ENCODE results near the gene ATF2. TPM values are rescaled to one million over a fixed set of nuclear protein-coding genes. Genes with fewer than 3 reads are reported as not detected.

ATF2 gene
- total and polyA plus RNA-seq, 11 donors = 11.2 to 41.5 (median 24.8) TPM

DNA sequence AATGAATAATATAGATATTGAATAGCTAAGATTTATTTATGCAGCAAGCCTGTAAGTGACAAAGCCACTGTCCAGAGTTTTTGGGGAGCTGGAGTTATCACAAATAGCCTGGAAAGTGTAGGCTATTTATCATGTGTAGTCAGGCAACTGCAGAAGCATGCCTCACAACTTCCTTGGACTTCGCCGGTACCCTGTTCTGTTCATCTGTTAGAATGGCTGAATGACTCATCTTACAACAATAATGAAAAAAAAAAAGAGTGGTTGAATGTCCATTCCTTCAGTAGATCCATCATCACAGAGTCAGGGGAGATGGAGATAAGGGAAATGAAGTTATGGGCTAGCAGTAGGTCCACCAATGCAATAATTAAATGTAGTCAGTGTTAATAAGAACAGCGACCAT, 37.5 kb upstream of the ATF2 start:
- intact Hi-C loops (cut with DNase I) = loop anchor here in 2 of 10 donors (5.0 to 10.0 kb wide), 2 partner anchors 77 to 79 kb away; no protein-coding TSS in a partner anchor

GRCh38 chr2:175203621-175204496, 35.9 kb upstream of the ATF2 start:
- peak; percentile 43 to 80 (median 74) for ATAC-seq
- peaks cover 0 to 20% (median 0%) of the 10 kb centered on the region in 9 donors for H3K27me3 ChIP-seq
- 31 to 39% (median 33%) methylated on average over 12 of the region's 12 CpGs for WGBS, 4 donors

More for the DNA sequence above, 37.5 kb upstream of the ATF2 start:
- H3K4me3 ChIP-seq = no peak overlapping the region
- H3K27me3 ChIP-seq = peaks cover 0 to 20% (median 0%) of the 10 kb centered on the region in 9 donors
- DNase-seq (no peak), ATAC-seq (no peak)
- no peaks in the 10 kb centered on the region for H3K36me3 ChIP-seq
- no peaks in the 10 kb centered on the region for H3K9me3 ChIP-seq
- no peak overlapping the region for H3K27ac ChIP-seq
- 69 to 77% (median 74%) methylated on average over 3 of the region's 3 CpGs for WGBS, 4 donors
- H3K4me1 ChIP-seq = peaks cover 0 to 11% (median 0%) of the 10 kb centered on the region in 12 donors
- TF ChIP-seq CTCF (IDR thresholded peaks at IDR 0.05) (no peak), POLR2A (IDR thresholded peaks at IDR 0.05) (no peak)

DNA sequence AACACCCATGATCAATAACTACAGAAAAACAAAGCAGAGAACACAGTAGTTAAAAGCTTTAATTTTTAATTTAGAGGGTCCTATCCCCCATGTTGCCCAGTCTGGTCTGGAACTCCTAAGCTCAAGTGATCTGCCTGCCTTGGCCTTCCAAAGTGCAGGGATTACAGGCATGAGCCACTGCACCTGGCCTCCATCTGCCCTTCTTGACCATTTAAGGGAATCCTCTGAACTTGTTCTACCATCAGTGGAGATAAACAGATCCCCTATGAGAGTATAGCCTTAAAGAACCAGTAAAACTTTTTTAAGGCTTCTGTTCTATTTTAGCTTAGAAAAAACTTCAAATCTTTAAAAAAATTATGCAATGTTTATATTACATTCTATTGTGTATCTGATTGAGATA, 27.0 kb upstream of the ATF2 start:
- TF ChIP-seq CTCF (IDR thresholded peaks at IDR 0.05) (no peak), POLR2A (IDR thresholded peaks at IDR 0.05) (no peak)
- H3K4me3 ChIP-seq = no peak overlapping the region
- no peaks in the 10 kb centered on the region for H3K27me3 ChIP-seq
- H3K27ac ChIP-seq = no peak overlapping the region
- no peaks in the 10 kb centered on the region for H3K4me1 ChIP-seq
- no peak for DNase-seq
- intact Hi-C loops (cut with DNase I) = no loop called here
- H3K36me3 ChIP-seq = no peaks in the 10 kb centered on the region
- ATAC-seq = no peak
- H3K9me3 ChIP-seq = peaks cover 0 to 7% (median 0%) of the 10 kb centered on the region in 12 donors

More at GRCh38 chr2:175203621-175204496, 35.9 kb upstream of the ATF2 start:
- H3K27ac ChIP-seq = no peak overlapping the region
- H3K36me3 ChIP-seq = no peaks in the 10 kb centered on the region
- DNase-seq = peak in 3 of 5 donors; percentile 20 to 40 (median 39)
- peaks cover 0 to 11% (median 0%) of the 10 kb centered on the region in 12 donors for H3K4me1 ChIP-seq
- H3K9me3 ChIP-seq = no peaks in the 10 kb centered on the region
- peak; percentile 23 to 53 (median 38) for TF ChIP-seq CTCF (IDR thresholded peaks at IDR 0.05)
- TF ChIP-seq POLR2A (IDR thresholded peaks at IDR 0.05) = no peak
- intact Hi-C loops (cut with DNase I) = loop anchor here in 7 of 10 donors (5.0 to 10.0 kb wide), 3 partner anchors 78 to 893 kb away; partner anchors contain the start of gene HOXD12 (in 1 of the 7)
- no peak overlapping the region for H3K4me3 ChIP-seq

GRCh38 chr2:175188761-175189160, 20.8 kb upstream of the ATF2 start:
- intact Hi-C loops (cut with DNase I) = loop anchor here in 2 of 10 donors (10.0 kb wide), 1 partner anchor 74 kb away; no protein-coding TSS in a partner anchor
- Histone ChIP-seq H3K27ac (no peak overlapping the region), H3K9me3 (peaks cover 0 to 7% (median 0%) of the 10 kb centered on the region in 12 donors), H3K27me3 (no peaks in the 10 kb centered on the region), H3K36me3 (no peaks in the 10 kb centered on the region), H3K4me3 (no peak overlapping the region), H3K4me1 (no peaks in the 10 kb centered on the region)
- no peak for DNase-seq
- TF ChIP-seq CTCF (IDR thresholded peaks at IDR 0.05) (no peak), POLR2A (IDR thresholded peaks at IDR 0.05) (no peak)
- 49 to 64% (median 53%) methylated on average over 1 of the region's 1 CpG for WGBS, 4 donors
- ATAC-seq = no peak

All from heart left ventricle (tissue), 16 donors.